Measurements from ENCODE around the gene RAB33A. TPM values are rescaled to one million over a fixed set of nuclear protein-coding genes. Genes with fewer than 3 reads are reported as not detected.

RAB33A gene
- total RNA-seq, 1 experiment from 2014 or later: not detected

- Histone ChIP-seq H4K20me1 (ENCODE audit: insufficient read depth) (no peaks in the 10 kb centered on the region), H3K27me3 (ENCODE audit: insufficient read depth, low read length) (no peaks in the 10 kb centered on the region), H3K36me3 (ENCODE audit: control insufficient read depth in 1 of 2, insufficient read depth in 2 of 2, low read length in 2 of 2) (no peaks in the 10 kb centered on the region; a peak in 1 of 4 replicates), H3K9ac (ENCODE audit: low read length) (no peak overlapping the region), H3K4me1 (ENCODE audit: control insufficient read depth in 1 of 2, insufficient read depth in 2 of 2, low read length in 2 of 2) (no peaks in the 10 kb centered on the region), H3K27ac (ENCODE audit: low read depth, low read length) (no peak overlapping the region), H2AFZ (ENCODE audit: low read depth, low read length, poor library complexity, severe bottlenecking) (no peak overlapping the region), H3K4me3 (replicated peaks in 1 of 2; ENCODE audit: low read depth in 1 of 2, low read length in 2 of 2) (no peak overlapping the region), H3K4me2 (ENCODE audit: low read length) (no peak overlapping the region), H3K9me2 (ENCODE audit: insufficient read depth) (no peaks in the 10 kb centered on the region), H3K9me3 (ENCODE audit: control insufficient read depth in 1 of 2, insufficient read depth in 1 of 2, low read depth in 1 of 2, low read length in 2 of 2) (no peaks in the 10 kb centered on the region), H3K79me2 (ENCODE audit: insufficient read depth, low read length) (peaks cover 25% of the 10 kb centered on the region)
- ChIA-PET POLR2A (no interaction called here), RAD21 (ENCODE audit: low non-redundant PET in 1 of 2, low total read pairs in 2 of 2, uncharacterized antibody in 2 of 2, unreplicated experiment in 2 of 2) (no interaction called here), CTCF (no interaction called here)
- DNase-seq (ENCODE audit: low read depth, low spot score) (no peak), ATAC-seq (no peak)
- no TSS peak for BruUV-seq (replicated peaks)
- intact Hi-C loops (cut with micrococcal nuclease): no loop called here
- TF ChIP-seq ZFX (IDR thresholded peaks at IDR 0.05): no peak
- TF ChIP-seq CEBPB (IDR thresholded peaks at IDR 0.05; ENCODE audit: low read depth): no peak
- TF ChIP-seq SP1 (IDR thresholded peaks at IDR 0.05; ENCODE audit: low read depth): no peak
- no peak for TF ChIP-seq EGR1 (IDR thresholded peaks at IDR 0.05; ENCODE audit: low read depth)
- no peak for TF ChIP-seq ELF1 (IDR thresholded peaks at IDR 0.05; ENCODE audit: borderline replicate concordance, low read depth)
- no peak for TF ChIP-seq YY1 (IDR thresholded peaks at IDR 0.05; ENCODE audit: extremely low read depth, insufficient replicate concordance, low read depth, low read length)
- TF ChIP-seq, protein P1, sequence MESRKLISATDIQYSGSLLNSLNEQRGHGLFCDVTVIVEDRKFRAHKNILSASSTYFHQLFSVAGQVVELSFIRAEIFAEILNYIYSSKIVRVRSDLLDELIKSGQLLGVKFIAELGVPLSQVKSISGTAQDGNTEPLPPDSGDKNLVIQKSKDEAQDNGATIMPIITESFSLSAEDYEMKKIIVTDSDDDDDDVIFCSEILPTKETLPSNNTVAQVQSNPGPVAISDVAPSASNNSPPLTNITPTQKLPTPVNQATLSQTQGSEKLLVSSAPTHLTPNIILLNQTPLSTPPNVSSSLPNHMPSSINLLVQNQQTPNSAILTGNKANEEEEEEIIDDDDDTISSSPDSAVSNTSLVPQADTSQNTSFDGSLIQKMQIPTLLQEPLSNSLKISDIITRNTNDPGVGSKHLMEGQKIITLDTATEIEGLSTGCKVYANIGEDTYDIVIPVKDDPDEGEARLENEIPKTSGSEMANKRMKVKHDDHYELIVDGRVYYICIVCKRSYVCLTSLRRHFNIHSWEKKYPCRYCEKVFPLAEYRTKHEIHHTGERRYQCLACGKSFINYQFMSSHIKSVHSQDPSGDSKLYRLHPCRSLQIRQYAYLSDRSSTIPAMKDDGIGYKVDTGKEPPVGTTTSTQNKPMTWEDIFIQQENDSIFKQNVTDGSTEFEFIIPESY (IDR thresholded peaks at IDR 0.05; ENCODE audit: extremely low read depth, insufficient replicate concordance, low read length): no peak
- no peak for TF ChIP-seq EZH2phosphoT487 (IDR thresholded peaks at IDR 0.05; ENCODE audit: borderline replicate concordance)
These were observed 13.5 kb upstream of the RAB33A start for GRCh38 chrX:130158311-130158710.

- peaks cover 33% of the 10 kb centered on the region for H3K79me2 ChIP-seq (ENCODE audit: insufficient read depth, low read length)
- H3K4me1 ChIP-seq (ENCODE audit: control insufficient read depth in 1 of 2, insufficient read depth in 2 of 2, low read length in 2 of 2): peaks cover 0 to 4% of the 10 kb centered on the region in 2 experiments; a peak in 1 of 4 replicates
- no peak overlapping the region for H3K4me2 ChIP-seq (ENCODE audit: low read length)
- H3K4me3 ChIP-seq (replicated peaks in 1 of 2; ENCODE audit: low read depth in 1 of 2, low read length in 2 of 2): no peak overlapping the region
- CTCF ChIA-PET: no interaction called here
- no peaks in the 10 kb centered on the region for H4K20me1 ChIP-seq (ENCODE audit: insufficient read depth)
- H3K27me3 ChIP-seq (ENCODE audit: insufficient read depth, low read length): no peaks in the 10 kb centered on the region
- no peaks in the 10 kb centered on the region; a peak in 1 of 4 replicates for H3K36me3 ChIP-seq (ENCODE audit: control insufficient read depth in 1 of 2, insufficient read depth in 2 of 2, low read length in 2 of 2)
- H3K9me2 ChIP-seq (ENCODE audit: insufficient read depth): no peaks in the 10 kb centered on the region
- DNase-seq (ENCODE audit: low read depth, low spot score) (no peak), ATAC-seq (no peak)
- H3K9ac ChIP-seq (ENCODE audit: low read length): no peak overlapping the region
- no peak overlapping the region for H3K27ac ChIP-seq (ENCODE audit: low read depth, low read length)
- POLR2A ChIA-PET: no interaction called here
- BruUV-seq (replicated peaks): no TSS peak
- RAD21 ChIA-PET (ENCODE audit: low non-redundant PET in 1 of 2, low total read pairs in 2 of 2, uncharacterized antibody in 2 of 2, unreplicated experiment in 2 of 2): no interaction called here
- intact Hi-C loops (cut with micrococcal nuclease): no loop called here
- H2AFZ ChIP-seq (ENCODE audit: low read depth, low read length, poor library complexity, severe bottlenecking): no peak overlapping the region
- H3K9me3 ChIP-seq (ENCODE audit: control insufficient read depth in 1 of 2, insufficient read depth in 1 of 2, low read depth in 1 of 2, low read length in 2 of 2): no peaks in the 10 kb centered on the region
- TF ChIP-seq ZNF274 (IDR thresholded peaks at IDR 0.05; ENCODE audit: low read depth, low read length) (no peak), RAD21 (IDR thresholded peaks at IDR 0.05; ENCODE audit: low read depth) (no peak), CBX3 (IDR thresholded peaks at IDR 0.05; ENCODE audit: low read depth) (no peak), SP1 (IDR thresholded peaks at IDR 0.05; ENCODE audit: low read depth) (no peak), EGR1 (IDR thresholded peaks at IDR 0.05; ENCODE audit: low read depth) (no peak), EZH2phosphoT487 (IDR thresholded peaks at IDR 0.05; ENCODE audit: borderline replicate concordance) (no peak), ELF1 (IDR thresholded peaks at IDR 0.05; ENCODE audit: borderline replicate concordance, low read depth) (no peak), FOSL1 (IDR thresholded peaks at IDR 0.05; ENCODE audit: low read depth) (no peak), SRF (IDR thresholded peaks at IDR 0.05; ENCODE audit: low read depth) (no peak), ZFX (IDR thresholded peaks at IDR 0.05) (no peak), JUND (IDR thresholded peaks at IDR 0.05) (no peak), CTCF (IDR thresholded peaks at IDR 0.05 in 2 of 3, conservative IDR thresholded peaks at IDR 0.05 in 1 of 3; ENCODE audit: borderline replicate concordance in 1 of 3, insufficient read depth in 1 of 3, low read depth in 2 of 3, low read length in 2 of 3) (no peak)
- TF ChIP-seq, protein P2, sequence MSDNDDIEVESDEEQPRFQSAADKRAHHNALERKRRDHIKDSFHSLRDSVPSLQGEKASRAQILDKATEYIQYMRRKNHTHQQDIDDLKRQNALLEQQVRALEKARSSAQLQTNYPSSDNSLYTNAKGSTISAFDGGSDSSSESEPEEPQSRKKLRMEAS (IDR thresholded peaks at IDR 0.05): no peak
These were observed 12.0 kb upstream of the RAB33A start for GRCh38 chrX:130159776-130160175.

Measured in HCT116 (cell line).